Pancreas (tissue), 10 donors: ENCODE results near the gene PNPLA3. TPM values are rescaled to one million over a fixed set of nuclear protein-coding genes. Genes with fewer than 3 reads are reported as not detected.
A peak's percentile ranks its signal among the peaks of the same experiment; 100 is the strongest.

Experiments
- ATAC-seq, 4 donors: fragments of 200-7000 bp; cut with Tn5 transposase; one replicate each; pipeline versions ENCODE4 v1.8.0 to v1.9.1; 2020; ENCODE audit warnings: mild to moderate bottlenecking in 4 of 4, moderate library complexity in 4 of 4
- DNase-seq, 6 donors: peaks; one replicate each; pipeline ENCODE4 v3.0.0-alpha.2; 2020
- FAIRE-seq: peaks from 2 replicates; lab custom pipeline; 2012; peaks lifted over from hg19 to GRCh38; lab: Jason Lieb, UNC
- H3K27ac ChIP-seq, 4 donors: fragments of 200-600 bp; sonication (generic); 1 replicate in 3 of 4; 2 replicates in 1 of 4; pipeline versions ENCODE4 v1.5.0 to v1.8.0; 2020
- H3K27me3 ChIP-seq, 4 donors: fragments of 200-600 bp; one replicate each; pipeline ENCODE4 v1.8.0; 2021
- H3K36me3 ChIP-seq, 3 donors: fragments of 200-600 bp; sonication (generic) in 1 of 3; one replicate each; pipeline versions ENCODE4 v1.5.0 to v1.8.0; 2020 to 2021
- H3K4me1 ChIP-seq, 3 donors: fragments of 200-600 bp; one replicate each; pipeline ENCODE4 v1.8.0; 2021
- H3K4me3 ChIP-seq, 4 donors: fragments of 200-600 bp; sonication (generic) in 2 of 4; one replicate each; pipeline versions ENCODE4 v1.5.0 to v1.8.0; 2020 to 2021
- H3K9me3 ChIP-seq, 4 donors: fragments of 200-600 bp; one replicate each; pipeline ENCODE4 v1.8.0; 2021
- WGBS, 2 donors: extraction: QIAGEN DNeasy Blood & Tissue Kit; methylation state at CpG; one replicate each; pipeline ENCODE4 v1.1.7; 2013; 5-methylcytosine and 5-hydroxymethylcytosine counted together
- intact Hi-C, 3 donors: fragments of 100-400 bp; cut with DNase I; formaldehyde crosslinking; loops; one replicate each; pipeline versions ENCODE4 v1.11.1 to v1.14.2; 2022
- polyA plus RNA-seq, 2 donors: library from polyadenylated mRNA; stranded (reverse); fragments of 200-250 nt; gene quantifications; one replicate each; pipeline ENCODE4 v1.2.3, GENCODE V29; 2013
- total RNA-seq, 6 donors: library from RNA; stranded (reverse); fragmentation: NEBNext Ultra II Directional in 4 of 6; extraction: Animal tissue kit (Norgen Biotek cat#: 25700) in 4 of 6; gene quantifications; one replicate each; pipeline versions ENCODE4 v1.2.1 to v1.2.4, GENCODE V29; 2021 to 2023
- TF ChIP-seq, protein P1 (sequence below), 4 donors: fragments of 200-600 bp; sonication (generic) in 3 of 4; IDR thresholded peaks; one replicate each; pipeline versions ENCODE4 v1.5.0 to v1.8.0; 2021; ENCODE audit warnings: antibody characterized with exemption in 4 of 4
- donor health status: healthy with polysubstance abuse.
- donor health status: DM: no; HTN: no; CAD: no; lungs with moderate emphysema.
- donor health status: DM: no; HTN: no; CAD: no.
- donor health status: control.
- donor health status: control.
- donor health status: Bipolar disorder and iron deficiency.
- donor health status: DM: yes; HTN: yes; CAD: no.
- donor health status: DM: no; HTN: no; CAD: no.
- donor health status: DM: no; HTN: no; CAD: no.
- donor health status: DM: yes; HTN: yes; CAD: no.

The PNPLA3 gene
- total and polyA plus RNA-seq, 8 donors, result 0.07 to 0.70 (median 0.18) TPM; not detected in 2

GRCh38 chr22:43976861-43977795 is 53.5 kb downstream of the PNPLA3 start:
- ATAC-seq, result no peak
- Histone ChIP-seq H3K27ac (no peak overlapping the region), H3K9me3 (no peaks in the 10 kb centered on the region), H3K4me1 (no peaks in the 10 kb centered on the region), H3K4me3 (no peak overlapping the region), H3K36me3 (peaks cover 0 to 60% (median 18%) of the 10 kb centered on the region in 3 donors), H3K27me3 (no peaks in the 10 kb centered on the region)
- intact Hi-C loops, result no loop called here
- no peak for FAIRE-seq
- 88 to 90% methylated on average over 19 of the region's 19 CpGs for WGBS, 2 donors
- TF ChIP-seq, protein P1, sequence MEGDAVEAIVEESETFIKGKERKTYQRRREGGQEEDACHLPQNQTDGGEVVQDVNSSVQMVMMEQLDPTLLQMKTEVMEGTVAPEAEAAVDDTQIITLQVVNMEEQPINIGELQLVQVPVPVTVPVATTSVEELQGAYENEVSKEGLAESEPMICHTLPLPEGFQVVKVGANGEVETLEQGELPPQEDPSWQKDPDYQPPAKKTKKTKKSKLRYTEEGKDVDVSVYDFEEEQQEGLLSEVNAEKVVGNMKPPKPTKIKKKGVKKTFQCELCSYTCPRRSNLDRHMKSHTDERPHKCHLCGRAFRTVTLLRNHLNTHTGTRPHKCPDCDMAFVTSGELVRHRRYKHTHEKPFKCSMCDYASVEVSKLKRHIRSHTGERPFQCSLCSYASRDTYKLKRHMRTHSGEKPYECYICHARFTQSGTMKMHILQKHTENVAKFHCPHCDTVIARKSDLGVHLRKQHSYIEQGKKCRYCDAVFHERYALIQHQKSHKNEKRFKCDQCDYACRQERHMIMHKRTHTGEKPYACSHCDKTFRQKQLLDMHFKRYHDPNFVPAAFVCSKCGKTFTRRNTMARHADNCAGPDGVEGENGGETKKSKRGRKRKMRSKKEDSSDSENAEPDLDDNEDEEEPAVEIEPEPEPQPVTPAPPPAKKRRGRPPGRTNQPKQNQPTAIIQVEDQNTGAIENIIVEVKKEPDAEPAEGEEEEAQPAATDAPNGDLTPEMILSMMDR (IDR thresholded peaks at IDR 0.05), result no peak
- no peak for DNase-seq

GRCh38 chr22:43978558-43978957 is 55.0 kb downstream of the PNPLA3 start:
- DNase-seq (peak in 3 of 6 donors; percentile 27 to 67 (median 61)), FAIRE-seq (no peak), ATAC-seq (peak; percentile 67 to 97 (median 84))
- Histone ChIP-seq H3K27me3 (no peaks in the 10 kb centered on the region), H3K4me1 (no peaks in the 10 kb centered on the region), H3K36me3 (peaks cover 0 to 61% (median 7%) of the 10 kb centered on the region in 3 donors), H3K9me3 (no peaks in the 10 kb centered on the region), H3K4me3 (no peak overlapping the region), H3K27ac (no peak overlapping the region)
- TF ChIP-seq, protein P1 (IDR thresholded peaks at IDR 0.05), result no peak
- 44% methylated on average over 4 of the region's 4 CpGs for WGBS, 2 donors
- intact Hi-C loops, result no loop called here

DNA sequence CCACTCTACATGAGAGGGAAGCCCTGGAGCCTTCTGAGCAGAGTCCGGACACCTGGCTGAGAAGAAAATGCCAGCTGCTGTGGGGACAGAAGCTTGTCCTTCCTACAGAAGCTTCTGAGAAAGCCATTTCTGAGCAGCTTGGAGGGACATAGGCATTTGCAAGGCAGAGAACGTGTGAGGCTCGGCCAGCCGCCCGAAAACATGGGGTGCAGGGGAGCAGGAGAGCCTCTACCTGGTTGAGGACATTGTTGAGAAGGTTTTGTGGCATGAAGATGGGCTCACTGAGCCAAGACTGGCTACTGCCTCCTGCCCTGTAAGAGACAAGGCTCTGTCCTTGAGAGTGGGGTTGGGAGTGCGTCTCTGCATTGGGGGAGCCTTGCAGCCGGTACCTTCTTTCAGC is 57.0 kb downstream of the PNPLA3 start:
- DNase-seq (no peak), ATAC-seq (no peak), FAIRE-seq (no peak)
- WGBS, 2 donors, result 95 to 97% methylated on average over 7 of the region's 7 CpGs
- no peaks in the 10 kb centered on the region for H3K27me3 ChIP-seq
- H3K36me3 ChIP-seq, result peaks cover 0 to 63% (median 12%) of the 10 kb centered on the region in 3 donors
- no peaks in the 10 kb centered on the region for H3K4me1 ChIP-seq
- intact Hi-C loops, result no loop called here
- no peak overlapping the region for H3K27ac ChIP-seq
- TF ChIP-seq, protein P1 (IDR thresholded peaks at IDR 0.05), result no peak
- no peaks in the 10 kb centered on the region for H3K9me3 ChIP-seq
- no peak overlapping the region for H3K4me3 ChIP-seq

- TF ChIP-seq, protein P1 (IDR thresholded peaks at IDR 0.05), result no peak
- FAIRE-seq (no peak), DNase-seq (no peak), ATAC-seq (no peak)
- no peaks in the 10 kb centered on the region for H3K4me1 ChIP-seq
- H3K9me3 ChIP-seq, result no peaks in the 10 kb centered on the region
- peaks cover 0 to 63% (median 11%) of the 10 kb centered on the region in 3 donors for H3K36me3 ChIP-seq
- WGBS, 2 donors, result 63 to 66% methylated on average over 17 of the region's 17 CpGs
- no peaks in the 10 kb centered on the region for H3K27me3 ChIP-seq
- intact Hi-C loops, result no loop called here
- no peak overlapping the region for H3K27ac ChIP-seq
- no peak overlapping the region for H3K4me3 ChIP-seq
Measured at GRCh38 chr22:43980996-43981395, 57.4 kb downstream of the PNPLA3 start.

DNA sequence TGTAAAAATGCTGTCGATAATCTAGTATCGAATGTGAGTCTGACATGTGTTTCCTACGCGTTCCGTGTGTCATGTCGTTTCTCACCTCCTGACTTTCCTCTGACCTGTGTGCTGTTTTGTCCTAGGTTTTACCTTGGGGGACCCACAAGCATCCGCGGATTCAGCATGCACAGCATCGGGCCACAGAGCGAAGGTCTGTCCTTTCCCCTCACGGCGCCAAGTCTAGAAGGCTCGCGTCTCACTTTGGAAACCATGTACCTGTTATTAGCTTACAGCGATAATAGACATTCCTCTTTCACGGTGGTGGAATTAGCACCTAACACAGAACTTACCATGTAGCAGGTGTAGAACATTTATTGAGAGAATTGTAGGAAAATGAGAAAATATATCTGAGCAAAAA is 60.2 kb downstream of the PNPLA3 start:
- FAIRE-seq, result no peak
- H3K4me3 ChIP-seq, result no peak overlapping the region
- no peak overlapping the region for H3K27ac ChIP-seq
- TF ChIP-seq, protein P1 (IDR thresholded peaks at IDR 0.05), result no peak
- DNase-seq, result no peak
- H3K4me1 ChIP-seq, result no peaks in the 10 kb centered on the region
- intact Hi-C loops, result no loop called here
- WGBS, 2 donors, result 96 to 97% methylated on average over 16 of the region's 16 CpGs
- H3K27me3 ChIP-seq, result no peaks in the 10 kb centered on the region
- peaks cover 0 to 51% (median 6%) of the 10 kb centered on the region in 3 donors for H3K36me3 ChIP-seq
- H3K9me3 ChIP-seq, result no peaks in the 10 kb centered on the region
- ATAC-seq, result no peak
